Fibroblast of lung (primary cell): ENCODE data around the gene CDH15. TPM values are rescaled to one million over a fixed set of nuclear protein-coding genes. Genes with fewer than 3 reads are reported as not detected.
"Not testable (repeated sequence)": the region's sequence is repeated elsewhere in the genome, so short reads cannot be mapped to it uniquely, and the experiment has no call there.

ENCODE experiments used
- DNase-seq, 2 donors: peaks; one replicate each; pipeline versions ENCODE4 v3.0.0 to v3.0.0-alpha.2; 2010; ENCODE audit warnings: low read depth in 2 of 2
- H2AFZ ChIP-seq: 2 replicates; pipeline ENCODE4 v1.5.1; 2012; ENCODE audit warnings: low read length, control low read depth, inconsistent platforms
- H3K27ac ChIP-seq: 2 replicates; pipeline ENCODE4 v1.5.1; 2011; ENCODE audit warnings: low read length, control low read depth; ENCODE audit not compliant: insufficient read depth
- H3K27me3 ChIP-seq: 2 replicates; pipeline ENCODE4 v1.5.1; 2011; ENCODE audit warnings: mild to moderate bottlenecking, low read length; ENCODE audit not compliant: control insufficient read depth, insufficient read depth
- H3K36me3 ChIP-seq: 2 replicates; pipeline ENCODE4 v1.5.1; 2011; ENCODE audit warnings: low read length; ENCODE audit not compliant: control insufficient read depth, insufficient read depth
- H3K4me1 ChIP-seq: 2 replicates; pipeline ENCODE4 v1.5.1; 2011; ENCODE audit warnings: low read length; ENCODE audit not compliant: control insufficient read depth, insufficient read depth; ENCODE audit errors: extremely low read depth
- H3K4me2 ChIP-seq: 2 replicates; pipeline ENCODE4 v1.5.1; 2011; ENCODE audit warnings: low read length, control low read depth; ENCODE audit not compliant: insufficient read depth; ENCODE audit errors: extremely low read depth
- H3K4me3 ChIP-seq, 4 experiments: fragments of 200-600 bp in 1 of 4; sonication (generic) in 1 of 4; replicated peaks in 1 of 4; 2 replicates each; pipeline ENCODE4 v1.5.1; 2011 to 2016; ENCODE audit warnings: low read length in 4 of 4, low read depth in 3 of 4, mild to moderate bottlenecking in 3 of 4, control low read depth in 2 of 4, inconsistent platforms in 1 of 4, mixed read lengths in 1 of 4; ENCODE audit not compliant: insufficient read depth in 1 of 4; ENCODE audit errors: control extremely low read depth in 1 of 4
- H3K79me2 ChIP-seq: 2 replicates; pipeline ENCODE4 v1.5.1; 2012; ENCODE audit warnings: mild to moderate bottlenecking, low read length, inconsistent platforms; ENCODE audit not compliant: control insufficient read depth, insufficient read depth
- H3K9ac ChIP-seq: 2 replicates; pipeline ENCODE4 v1.5.1; 2011; ENCODE audit warnings: mild to moderate bottlenecking, low read length, control low read depth; ENCODE audit not compliant: insufficient read depth
- H3K9me3 ChIP-seq: 2 replicates; pipeline ENCODE4 v1.5.1; 2012; ENCODE audit warnings: low read depth, low read length; ENCODE audit not compliant: control insufficient read depth, insufficient read depth
- H4K20me1 ChIP-seq: 2 replicates; pipeline ENCODE4 v1.5.1; 2011; ENCODE audit warnings: low read length; ENCODE audit not compliant: control insufficient read depth, insufficient read depth; ENCODE audit errors: extremely low read depth
- EZH2 ChIP-seq: IDR thresholded peaks from 2 replicates; pipeline ENCODE4 v1.5.1; 2012; ENCODE audit warnings: low read length, control low read depth, mild to moderate bottlenecking; ENCODE audit errors: missing control alignments
- polyA plus RNA-seq, 2 donors: library from polyadenylated mRNA; depleted of rRNA in 1 of 2; stranded (reverse) in 1 of 2; unstranded in 1 of 2; fragments of >200 nt; gene quantifications; 2 replicates each; pipeline ENCODE4 v1.2.1, GENCODE V29; 2011 to 2012; ENCODE audit warnings: missing spikeins in 1 of 2
- total RNA-seq: library from RNA; depleted of rRNA; stranded (reverse); fragments of >200 nt; gene quantifications from 2 replicates; pipeline ENCODE4 v1.2.1, GENCODE V29; 2014
- TF ChIP-seq, protein P1 (sequence below), 2 donors: IDR thresholded peaks in 1 of 2; conservative IDR thresholded peaks in 1 of 2; 1 replicate in 1 of 2; 2 replicates in 1 of 2; pipeline ENCODE4 v1.5.1; 2011 to 2012; ENCODE audit warnings: low read length in 2 of 2, control low read depth in 1 of 2, inconsistent platforms in 1 of 2, low read depth in 1 of 2, mild to moderate bottlenecking in 1 of 2

The CDH15 gene
- total and polyA plus RNA-seq, 2 donors (not counting 1 experiment from before 2014, with no cell fraction given), result 0.10 to 0.99 TPM

- peak overlapping the region in 3 of 4 experiments; percentile 27 to 61 (median 51) for H3K4me3 ChIP-seq
- H3K27me3 ChIP-seq, result no peaks in the 10 kb centered on the region
- H3K9ac ChIP-seq, result peak overlapping the region; percentile 32
- H2AFZ ChIP-seq, result peak overlapping the region; percentile 71
- H4K20me1 ChIP-seq, result no peaks in the 10 kb centered on the region
- no peaks in the 10 kb centered on the region for H3K36me3 ChIP-seq
- no peak overlapping the region for H3K27ac ChIP-seq
- H3K4me2 ChIP-seq, result peak overlapping the region; percentile 75
- H3K79me2 ChIP-seq, result no peaks in the 10 kb centered on the region
- H3K9me3 ChIP-seq, result no peaks in the 10 kb centered on the region
- no peak for TF ChIP-seq EZH2
- TF ChIP-seq, protein P1, sequence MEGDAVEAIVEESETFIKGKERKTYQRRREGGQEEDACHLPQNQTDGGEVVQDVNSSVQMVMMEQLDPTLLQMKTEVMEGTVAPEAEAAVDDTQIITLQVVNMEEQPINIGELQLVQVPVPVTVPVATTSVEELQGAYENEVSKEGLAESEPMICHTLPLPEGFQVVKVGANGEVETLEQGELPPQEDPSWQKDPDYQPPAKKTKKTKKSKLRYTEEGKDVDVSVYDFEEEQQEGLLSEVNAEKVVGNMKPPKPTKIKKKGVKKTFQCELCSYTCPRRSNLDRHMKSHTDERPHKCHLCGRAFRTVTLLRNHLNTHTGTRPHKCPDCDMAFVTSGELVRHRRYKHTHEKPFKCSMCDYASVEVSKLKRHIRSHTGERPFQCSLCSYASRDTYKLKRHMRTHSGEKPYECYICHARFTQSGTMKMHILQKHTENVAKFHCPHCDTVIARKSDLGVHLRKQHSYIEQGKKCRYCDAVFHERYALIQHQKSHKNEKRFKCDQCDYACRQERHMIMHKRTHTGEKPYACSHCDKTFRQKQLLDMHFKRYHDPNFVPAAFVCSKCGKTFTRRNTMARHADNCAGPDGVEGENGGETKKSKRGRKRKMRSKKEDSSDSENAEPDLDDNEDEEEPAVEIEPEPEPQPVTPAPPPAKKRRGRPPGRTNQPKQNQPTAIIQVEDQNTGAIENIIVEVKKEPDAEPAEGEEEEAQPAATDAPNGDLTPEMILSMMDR (conservative IDR thresholded peaks at IDR 0.05 in 1 of 2, IDR thresholded peaks at IDR 0.05 in 1 of 2; ENCODE audit: low read depth in 1 of 2, low read length in 2 of 2), result no peak
- no peaks in the 10 kb centered on the region for H3K4me1 ChIP-seq
- no peak for DNase-seq
Observed at GRCh38 chr16:89191901-89192185, 20.3 kb downstream of the CDH15 start.

DNA sequence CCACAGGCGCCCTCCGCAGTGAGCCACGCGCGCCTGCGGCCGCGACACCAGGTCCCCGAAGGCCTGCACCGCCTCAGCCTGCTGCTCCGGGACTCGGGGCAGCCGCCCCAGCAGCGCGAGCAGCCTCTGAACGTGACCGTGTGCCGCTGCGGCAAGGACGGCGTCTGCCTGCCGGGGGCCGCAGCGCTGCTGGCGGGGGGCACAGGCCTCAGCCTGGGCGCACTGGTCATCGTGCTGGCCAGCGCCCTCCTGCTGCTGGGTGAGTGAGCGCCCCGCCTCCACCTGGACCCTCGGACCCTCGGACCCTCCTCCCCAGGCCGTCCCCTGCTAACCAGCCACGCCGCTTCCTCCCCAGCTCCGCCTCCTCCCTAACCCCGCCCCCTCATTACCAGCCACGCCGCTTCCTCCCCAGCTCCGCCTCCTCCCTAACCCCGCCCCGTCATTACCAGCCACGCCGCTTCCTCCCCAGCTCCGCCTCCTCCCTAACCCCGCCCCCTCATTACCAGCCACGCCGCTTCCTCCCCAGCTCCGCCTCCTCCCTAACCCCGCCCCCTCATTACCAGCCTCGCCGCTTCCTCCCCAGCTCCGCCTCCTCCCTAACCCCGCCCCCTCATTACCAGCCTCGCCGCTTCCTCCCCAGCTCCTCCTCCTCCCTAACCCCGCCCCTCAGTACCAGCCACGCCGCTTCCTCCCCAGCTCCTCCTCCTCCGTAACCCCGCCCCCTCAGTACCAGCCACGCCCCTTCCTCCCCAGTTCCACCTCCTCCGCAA, 20.8 kb downstream of the CDH15 start:
- H3K79me2 ChIP-seq, H3K36me3 ChIP-seq, H3K9me3 ChIP-seq, H3K4me1 ChIP-seq, H3K27ac ChIP-seq, H4K20me1 ChIP-seq, H3K27me3 ChIP-seq: not testable (repeated sequence)
- Histone ChIP-seq H3K9ac (peak overlapping the region; percentile 32), H3K4me3 (peak overlapping the region in 3 of 4 experiments; percentile 27 to 61 (median 51)), H3K4me2 (peak overlapping the region; percentile 75), H2AFZ (peak overlapping the region; percentile 71)
- DNase-seq, result peak; percentile 94 to 95

- H3K4me3 ChIP-seq, result no peak overlapping the region
- H3K27ac ChIP-seq, result no peak overlapping the region
- H3K9me3 ChIP-seq, result no peaks in the 10 kb centered on the region
- TF ChIP-seq, protein P1 (conservative IDR thresholded peaks at IDR 0.05 in 1 of 2, IDR thresholded peaks at IDR 0.05 in 1 of 2; ENCODE audit: low read depth in 1 of 2, low read length in 2 of 2), result no peak
- TF ChIP-seq EZH2, result no peak
- no peaks in the 10 kb centered on the region for H4K20me1 ChIP-seq
- H3K36me3 ChIP-seq, result no peaks in the 10 kb centered on the region
- H3K27me3 ChIP-seq, result no peaks in the 10 kb centered on the region
- DNase-seq, result peak in 1 of 2 donors; percentile 91
- H3K4me2 ChIP-seq, result no peak overlapping the region
- no peak overlapping the region for H3K9ac ChIP-seq
- H2AFZ ChIP-seq, result no peak overlapping the region
- H3K4me1 ChIP-seq, result no peaks in the 10 kb centered on the region
- H3K79me2 ChIP-seq, result no peaks in the 10 kb centered on the region
Observed at GRCh38 chr16:89192956-89193575, 21.5 kb downstream of the CDH15 start.
